Ovary (tissue), 3 donors: Measurements from ENCODE around the gene GRB14.

ENCODE experiments used
- EP300 ChIP-seq: sonication (generic); formaldehyde crosslinking; IDR thresholded peaks from one replicate; pipeline ENCODE4 v1.6.1; 2017; ENCODE audit warnings: antibody characterized with exemption
- POLR2A ChIP-seq: fragments of 450-650 bp; IDR thresholded peaks from one replicate; pipeline ENCODE4 v1.6.1; 2017; ENCODE audit warnings: antibody characterized with exemption, mild to moderate bottlenecking, moderate library complexity
- TF ChIP-seq, protein P1 (sequence below), 3 donors: fragments of 450-650 bp in 2 of 3; fragments of 200-600 bp in 1 of 3; IDR thresholded peaks; one replicate each; pipeline versions ENCODE4 v1.5.1 to v1.8.0; 2016 to 2022; ENCODE audit warnings: antibody characterized with exemption in 3 of 3, mild to moderate bottlenecking in 1 of 3
- donor health status: DM: no; HTN: no; CAD: no.

DNA sequence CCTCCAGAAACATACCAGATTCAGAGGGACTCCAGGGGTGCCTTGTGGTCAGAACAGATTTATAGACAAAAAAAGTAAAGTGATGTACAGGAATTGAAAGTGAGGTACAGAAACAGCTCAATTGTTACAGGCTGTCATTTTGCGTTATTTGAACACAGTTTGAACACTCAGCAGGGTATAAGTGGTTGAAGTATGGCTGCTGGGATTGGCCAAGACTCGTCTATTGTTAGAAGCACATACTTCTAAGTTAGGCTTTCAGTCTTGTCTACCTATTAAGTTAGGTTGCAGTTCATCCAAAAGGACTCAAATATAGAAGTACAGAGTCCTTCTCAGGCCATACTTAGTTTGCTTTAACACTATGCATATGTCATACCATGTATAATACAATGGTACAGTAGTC, 21.0 kb upstream of the GRB14 start:
- TF ChIP-seq, protein P1, sequence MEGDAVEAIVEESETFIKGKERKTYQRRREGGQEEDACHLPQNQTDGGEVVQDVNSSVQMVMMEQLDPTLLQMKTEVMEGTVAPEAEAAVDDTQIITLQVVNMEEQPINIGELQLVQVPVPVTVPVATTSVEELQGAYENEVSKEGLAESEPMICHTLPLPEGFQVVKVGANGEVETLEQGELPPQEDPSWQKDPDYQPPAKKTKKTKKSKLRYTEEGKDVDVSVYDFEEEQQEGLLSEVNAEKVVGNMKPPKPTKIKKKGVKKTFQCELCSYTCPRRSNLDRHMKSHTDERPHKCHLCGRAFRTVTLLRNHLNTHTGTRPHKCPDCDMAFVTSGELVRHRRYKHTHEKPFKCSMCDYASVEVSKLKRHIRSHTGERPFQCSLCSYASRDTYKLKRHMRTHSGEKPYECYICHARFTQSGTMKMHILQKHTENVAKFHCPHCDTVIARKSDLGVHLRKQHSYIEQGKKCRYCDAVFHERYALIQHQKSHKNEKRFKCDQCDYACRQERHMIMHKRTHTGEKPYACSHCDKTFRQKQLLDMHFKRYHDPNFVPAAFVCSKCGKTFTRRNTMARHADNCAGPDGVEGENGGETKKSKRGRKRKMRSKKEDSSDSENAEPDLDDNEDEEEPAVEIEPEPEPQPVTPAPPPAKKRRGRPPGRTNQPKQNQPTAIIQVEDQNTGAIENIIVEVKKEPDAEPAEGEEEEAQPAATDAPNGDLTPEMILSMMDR (IDR thresholded peaks at IDR 0.05), result no peak
- TF ChIP-seq POLR2A, result no peak
- TF ChIP-seq EP300, result no peak
